PFSK-1 (cell line): Measurements from ENCODE around the gene AGBL3.

Source experiments
- FOXP2 ChIP-seq: optimal IDR thresholded peaks from 2 replicates; pipeline ENCODE3; 2011; ENCODE audit warnings: borderline replicate concordance, control low read depth, inconsistent platforms; ENCODE audit not compliant: insufficient read depth; ENCODE audit errors: extremely low read length, extremely low read depth
- POLR2AphosphoS5 ChIP-seq: IDR thresholded peaks from 2 replicates; pipeline ENCODE4 v1.6.1; 2012; ENCODE audit warnings: low read depth, mild to moderate bottlenecking, control low read depth, low read length, moderate library complexity
- SIN3A ChIP-seq: IDR thresholded peaks from 2 replicates; pipeline ENCODE4 v1.6.1; 2012; ENCODE audit warnings: mild to moderate bottlenecking, low read length, moderate library complexity, borderline replicate concordance; ENCODE audit not compliant: insufficient read depth
- TAF1 ChIP-seq: IDR thresholded peaks from 2 replicates; pipeline ENCODE4 v1.6.1; 2012; ENCODE audit warnings: low read length, control low read depth, borderline replicate concordance; ENCODE audit not compliant: insufficient read depth
- TF ChIP-seq, protein P1 (sequence below), 2 experiments: IDR thresholded peaks; 2 replicates each; pipeline versions ENCODE4 v1.6.1 to v1.8.0; 2011 to 2012; ENCODE audit warnings: low read depth in 2 of 2, low read length in 2 of 2, control low read depth in 1 of 2, inconsistent platforms in 1 of 2, mild to moderate bottlenecking in 1 of 2, moderate library complexity in 1 of 2; ENCODE audit not compliant: insufficient read depth in 1 of 2

DNA sequence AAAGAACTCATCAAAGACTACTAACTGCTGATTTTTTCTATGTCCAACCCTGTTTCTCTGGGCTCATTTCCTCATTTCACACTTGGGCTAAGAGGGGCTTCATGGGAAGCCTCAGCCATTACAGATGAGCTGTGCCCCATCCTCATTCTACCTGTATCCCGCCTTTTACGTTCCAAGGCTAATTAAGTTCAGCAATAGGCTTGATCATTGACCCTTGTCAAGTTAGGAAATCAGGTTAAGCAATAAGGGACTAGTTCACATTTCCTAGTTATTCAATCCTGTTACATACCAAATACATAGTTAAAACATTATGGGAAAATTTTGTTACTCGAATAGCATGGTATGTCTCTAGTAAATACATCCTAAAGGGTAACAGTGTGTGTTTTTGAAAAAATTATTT lies 29.3 kb upstream of the AGBL3 start:
- TF ChIP-seq TAF1 (no peak), POLR2AphosphoS5 (no peak), SIN3A (no peak), FOXP2 (no peak)
- TF ChIP-seq, protein P1, sequence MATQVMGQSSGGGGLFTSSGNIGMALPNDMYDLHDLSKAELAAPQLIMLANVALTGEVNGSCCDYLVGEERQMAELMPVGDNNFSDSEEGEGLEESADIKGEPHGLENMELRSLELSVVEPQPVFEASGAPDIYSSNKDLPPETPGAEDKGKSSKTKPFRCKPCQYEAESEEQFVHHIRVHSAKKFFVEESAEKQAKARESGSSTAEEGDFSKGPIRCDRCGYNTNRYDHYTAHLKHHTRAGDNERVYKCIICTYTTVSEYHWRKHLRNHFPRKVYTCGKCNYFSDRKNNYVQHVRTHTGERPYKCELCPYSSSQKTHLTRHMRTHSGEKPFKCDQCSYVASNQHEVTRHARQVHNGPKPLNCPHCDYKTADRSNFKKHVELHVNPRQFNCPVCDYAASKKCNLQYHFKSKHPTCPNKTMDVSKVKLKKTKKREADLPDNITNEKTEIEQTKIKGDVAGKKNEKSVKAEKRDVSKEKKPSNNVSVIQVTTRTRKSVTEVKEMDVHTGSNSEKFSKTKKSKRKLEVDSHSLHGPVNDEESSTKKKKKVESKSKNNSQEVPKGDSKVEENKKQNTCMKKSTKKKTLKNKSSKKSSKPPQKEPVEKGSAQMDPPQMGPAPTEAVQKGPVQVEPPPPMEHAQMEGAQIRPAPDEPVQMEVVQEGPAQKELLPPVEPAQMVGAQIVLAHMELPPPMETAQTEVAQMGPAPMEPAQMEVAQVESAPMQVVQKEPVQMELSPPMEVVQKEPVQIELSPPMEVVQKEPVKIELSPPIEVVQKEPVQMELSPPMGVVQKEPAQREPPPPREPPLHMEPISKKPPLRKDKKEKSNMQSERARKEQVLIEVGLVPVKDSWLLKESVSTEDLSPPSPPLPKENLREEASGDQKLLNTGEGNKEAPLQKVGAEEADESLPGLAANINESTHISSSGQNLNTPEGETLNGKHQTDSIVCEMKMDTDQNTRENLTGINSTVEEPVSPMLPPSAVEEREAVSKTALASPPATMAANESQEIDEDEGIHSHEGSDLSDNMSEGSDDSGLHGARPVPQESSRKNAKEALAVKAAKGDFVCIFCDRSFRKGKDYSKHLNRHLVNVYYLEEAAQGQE (IDR thresholded peaks at IDR 0.05; ENCODE audit: insufficient read depth in 1 of 2, low read depth in 2 of 2, low read length in 2 of 2), result no peak
